Measurements from ENCODE around the gene ZNF662. TPM values are rescaled to one million over a fixed set of nuclear protein-coding genes. Genes with fewer than 3 reads are reported as not detected.

Gene ZNF662
- total RNA-seq, 4 donors from 2014 or later: 2.2 to 6.0 (median 4.9) TPM

- 39 to 68% methylated on average over 4 to 5 of the region's 5 CpGs for WGBS, 2 donors (ENCODE audit: low coverage in 1 of 2)
- Histone ChIP-seq H3K36me3 (no peaks in the 10 kb centered on the region), H3K4me3 (no peak overlapping the region), H3K4me1 (no peaks in the 10 kb centered on the region), H3K27ac (no peak overlapping the region), H3K9me3 (no peaks in the 10 kb centered on the region), H3K27me3 (no peaks in the 10 kb centered on the region)
- DNase-seq: no peak
- intact Hi-C loops (cut with DNase I; ENCODE audit: low total_unique reads) (no loop called here), in situ Hi-C loops (cut with MboI; ENCODE audit: low pct_ligation_motif_present in 1 of 4, low pct_unique_long_range_greater_than_20kb in 1 of 4, low sequenced_read_pairs in 3 of 4) (no loop called here)
- no peak for TF ChIP-seq POLR2A (IDR thresholded peaks at IDR 0.05)
- TF ChIP-seq CTCF (IDR thresholded peaks at IDR 0.05): no peak
- TF ChIP-seq POLR2AphosphoS5 (IDR thresholded peaks at IDR 0.05): no peak
- no peak for TF ChIP-seq EP300 (IDR thresholded peaks at IDR 0.05; ENCODE audit: low read depth)
These were observed 37.1 kb upstream of the ZNF662 start for GRCh38 chr3:42868841-42869240.

DNA sequence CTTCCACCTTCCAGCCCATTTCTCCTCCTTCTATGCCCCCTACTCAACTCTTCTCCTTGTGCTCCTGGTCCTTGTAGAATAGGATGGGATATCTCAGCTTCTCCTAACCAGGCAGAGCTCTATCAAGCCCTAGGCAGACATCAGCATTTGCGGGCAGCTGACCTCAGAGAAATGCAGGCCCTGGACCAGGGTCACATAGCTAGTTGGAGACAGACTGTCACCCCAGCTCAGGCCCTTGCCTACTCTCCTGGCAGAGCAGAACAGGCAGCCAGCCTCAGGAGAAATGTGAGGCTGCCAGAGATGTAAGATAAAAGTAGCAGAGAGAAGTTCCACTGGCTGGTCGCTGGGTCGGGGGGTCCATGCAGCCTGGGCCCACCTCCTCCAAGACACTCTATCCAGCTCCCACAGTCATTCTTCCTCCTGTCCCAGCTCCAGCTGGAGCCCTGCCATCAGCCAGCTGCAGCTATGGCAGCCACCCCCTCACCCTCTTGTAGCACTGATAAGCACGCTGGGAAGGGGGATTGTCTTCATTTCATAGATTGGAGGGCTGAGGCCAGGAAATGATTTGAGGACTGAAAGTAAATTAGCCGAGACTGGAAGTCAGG, 34.2 kb upstream of the ZNF662 start:
- Histone ChIP-seq H3K4me3 (no peak overlapping the region), H3K36me3 (no peaks in the 10 kb centered on the region), H3K27ac (no peak overlapping the region), H3K4me1 (no peaks in the 10 kb centered on the region), H3K27me3 (no peaks in the 10 kb centered on the region), H3K9me3 (no peaks in the 10 kb centered on the region)
- DNase-seq: no peak
- intact Hi-C loops (cut with DNase I; ENCODE audit: low total_unique reads) (no loop called here), in situ Hi-C loops (cut with MboI; ENCODE audit: low pct_ligation_motif_present in 1 of 4, low pct_unique_long_range_greater_than_20kb in 1 of 4, low sequenced_read_pairs in 3 of 4) (no loop called here)
- TF ChIP-seq EP300 (IDR thresholded peaks at IDR 0.05; ENCODE audit: low read depth): no peak
- 68% methylated on average over 5 of the region's 5 CpGs; no CpG with 5 or more reads in 1 of the 2 donors for WGBS, 2 donors (ENCODE audit: low coverage in 1 of 2)

DNA sequence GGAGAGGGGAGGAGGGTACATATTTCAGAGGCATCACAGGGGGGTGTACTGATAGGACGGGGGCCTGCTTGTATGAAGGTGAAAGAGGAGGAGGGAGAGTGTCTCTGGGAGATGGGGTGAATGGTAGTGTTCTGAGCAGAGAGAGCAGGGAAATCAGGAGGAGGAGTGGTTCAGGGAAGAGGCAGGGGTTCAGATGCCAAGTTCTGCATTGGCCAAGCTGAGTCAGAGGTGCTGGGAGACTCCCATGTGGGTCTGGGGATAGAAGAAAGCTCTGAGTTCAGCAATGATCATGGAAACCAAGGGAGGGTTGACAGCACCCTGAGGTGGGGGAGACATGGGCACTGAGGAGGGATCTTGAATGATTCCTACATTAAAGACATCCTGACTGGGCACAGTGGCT, 33.2 kb upstream of the ZNF662 start:
- no peak overlapping the region for H3K27ac ChIP-seq

GRCh38 chr3:42873221-42873982, 32.5 kb upstream of the ZNF662 start:
- Histone ChIP-seq H3K27ac (no peak overlapping the region), H3K36me3 (no peaks in the 10 kb centered on the region), H3K4me3 (no peak overlapping the region), H3K9me3 (no peaks in the 10 kb centered on the region), H3K27me3 (no peaks in the 10 kb centered on the region), H3K4me1 (no peaks in the 10 kb centered on the region)
- DNase-seq: no peak
- in situ Hi-C loops (cut with MboI; ENCODE audit: low pct_ligation_motif_present in 1 of 4, low pct_unique_long_range_greater_than_20kb in 1 of 4, low sequenced_read_pairs in 3 of 4): no loop called here
- intact Hi-C loops (cut with DNase I; ENCODE audit: low total_unique reads): no loop called here
- TF ChIP-seq CTCF (IDR thresholded peaks at IDR 0.05) (no peak), EP300 (IDR thresholded peaks at IDR 0.05; ENCODE audit: low read depth) (no peak), POLR2AphosphoS5 (IDR thresholded peaks at IDR 0.05) (no peak)
- 73 to 76% methylated on average over 7 to 9 of the region's 9 CpGs for WGBS, 2 donors (ENCODE audit: low coverage in 1 of 2)

More for the DNA sequence above, 33.2 kb upstream of the ZNF662 start:
- intact Hi-C loops (cut with DNase I; ENCODE audit: low total_unique reads) (no loop called here), in situ Hi-C loops (cut with MboI; ENCODE audit: low pct_ligation_motif_present in 1 of 4, low pct_unique_long_range_greater_than_20kb in 1 of 4, low sequenced_read_pairs in 3 of 4) (no loop called here)
- 50 to 71% methylated on average over 1 of the region's 1 CpG for WGBS, 2 donors (ENCODE audit: low coverage in 1 of 2)
- TF ChIP-seq POLR2AphosphoS5 (IDR thresholded peaks at IDR 0.05) (no peak), CTCF (IDR thresholded peaks at IDR 0.05) (no peak), EP300 (IDR thresholded peaks at IDR 0.05; ENCODE audit: low read depth) (no peak), POLR2A (IDR thresholded peaks at IDR 0.05) (no peak)
- DNase-seq: no peak
- no peaks in the 10 kb centered on the region for H3K9me3 ChIP-seq
- no peak overlapping the region for H3K4me3 ChIP-seq
- H3K27me3 ChIP-seq: no peaks in the 10 kb centered on the region
- H3K36me3 ChIP-seq: no peaks in the 10 kb centered on the region
- H3K4me1 ChIP-seq: no peaks in the 10 kb centered on the region

All from transverse colon (tissue), 4 donors.